Measurements from ENCODE around the gene OPA1. TPM values are rescaled to one million over a fixed set of nuclear protein-coding genes. Genes with fewer than 3 reads are reported as not detected.

OPA1 gene
- total and polyA plus RNA-seq, 4 donors, result 13.2 to 54.5 (median 33.4) TPM

- 88% methylated on average over 8 of the region's 8 CpGs for WGBS
- TF ChIP-seq RXRA (IDR thresholded peaks at IDR 0.05) (no peak), SP1 (IDR thresholded peaks at IDR 0.05) (no peak), REST (IDR thresholded peaks at IDR 0.05) (no peak), EGR1 (IDR thresholded peaks at IDR 0.05; ENCODE audit: low read depth in 2 of 2) (no peak), TAF1 (conservative IDR thresholded peaks at IDR 0.05) (no peak), GABPA (IDR thresholded peaks at IDR 0.05 in 1 of 2, conservative IDR thresholded peaks at IDR 0.05 in 1 of 2) (no peak), MAX (IDR thresholded peaks at IDR 0.05) (no peak), HNF4A (conservative IDR thresholded peaks at IDR 0.05) (no peak), HNF4G (IDR thresholded peaks at IDR 0.05) (no peak), FOXA1 (IDR thresholded peaks at IDR 0.05) (no peak)
- TF ChIP-seq, protein P1, sequence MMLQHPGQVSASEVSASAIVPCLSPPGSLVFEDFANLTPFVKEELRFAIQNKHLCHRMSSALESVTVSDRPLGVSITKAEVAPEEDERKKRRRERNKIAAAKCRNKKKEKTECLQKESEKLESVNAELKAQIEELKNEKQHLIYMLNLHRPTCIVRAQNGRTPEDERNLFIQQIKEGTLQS (IDR thresholded peaks at IDR 0.05), result no peak
- Histone ChIP-seq H3K27me3 (ENCODE audit: control insufficient read depth in 4 of 4, insufficient read depth in 4 of 4, low read length in 3 of 4) (no peaks in the 10 kb centered on the region), H3K9ac (ENCODE audit: low read depth in 1 of 2, low read length in 2 of 2) (no peak overlapping the region), H3K36me3 (ENCODE audit: control insufficient read depth in 4 of 4, insufficient read depth in 3 of 4, low read depth in 1 of 4, low read length in 3 of 4) (no peaks in the 10 kb centered on the region), H3K27ac (ENCODE audit: low read depth in 1 of 2, low read length in 2 of 2) (no peak overlapping the region), H3K4me1 (ENCODE audit: control insufficient read depth in 4 of 4, insufficient read depth in 4 of 4, low read length in 3 of 4) (no peaks in the 10 kb centered on the region), H3K9me3 (ENCODE audit: control insufficient read depth in 4 of 4, low read length in 3 of 4) (no peaks in the 10 kb centered on the region), H3K4me3 (ENCODE audit: low read depth in 1 of 3, low read length in 3 of 3) (no peak overlapping the region)
- DNase-seq (ENCODE audit: low spot score), result no peak
Measured at GRCh38 chr3:193730511-193730910, 137.5 kb downstream of the OPA1 start.

DNA sequence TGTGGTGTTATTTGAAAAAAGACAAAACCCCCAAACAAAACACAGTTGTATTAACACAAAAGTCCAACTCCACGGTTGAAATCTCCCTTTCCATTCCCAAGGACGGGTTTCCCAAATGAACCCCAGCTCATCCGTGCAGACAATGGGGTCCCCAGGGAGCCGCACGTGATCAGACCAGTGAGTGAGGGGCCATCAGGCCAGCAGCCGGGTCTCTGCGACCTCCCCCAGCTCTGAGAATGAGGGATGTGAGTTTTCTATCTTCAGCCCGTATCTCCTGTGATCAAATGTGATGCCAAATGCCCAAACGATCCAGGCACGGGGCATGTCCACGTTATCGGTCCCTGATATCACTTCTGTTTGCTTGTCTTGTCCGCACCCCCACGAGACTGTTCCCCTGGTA lies 138.0 kb downstream of the OPA1 start:
- TF ChIP-seq FOXA1 (IDR thresholded peaks at IDR 0.05) (no peak), JUND (IDR thresholded peaks at IDR 0.05) (no peak), FOXA2 (IDR thresholded peaks at IDR 0.05) (no peak), HNF4G (IDR thresholded peaks at IDR 0.05) (no peak), EGR1 (IDR thresholded peaks at IDR 0.05; ENCODE audit: low read depth in 2 of 2) (no peak), MAX (IDR thresholded peaks at IDR 0.05) (no peak), SP1 (IDR thresholded peaks at IDR 0.05) (no peak), GABPA (IDR thresholded peaks at IDR 0.05 in 1 of 2, conservative IDR thresholded peaks at IDR 0.05 in 1 of 2) (no peak), NR2F2 (IDR thresholded peaks at IDR 0.05) (no peak), RAD21 (IDR thresholded peaks at IDR 0.05) (no peak), RXRA (IDR thresholded peaks at IDR 0.05) (no peak), REST (IDR thresholded peaks at IDR 0.05) (no peak), ZBTB33 (IDR thresholded peaks at IDR 0.05) (no peak), YY1 (IDR thresholded peaks at IDR 0.05) (no peak), TAF1 (conservative IDR thresholded peaks at IDR 0.05) (no peak)
- TF ChIP-seq, protein P1 (IDR thresholded peaks at IDR 0.05), result no peak
- no peaks in the 10 kb centered on the region for H3K36me3 ChIP-seq (ENCODE audit: control insufficient read depth in 4 of 4, insufficient read depth in 3 of 4, low read depth in 1 of 4, low read length in 3 of 4)
- DNase-seq (ENCODE audit: low spot score), result no peak
- H3K4me1 ChIP-seq (ENCODE audit: control insufficient read depth in 4 of 4, insufficient read depth in 4 of 4, low read length in 3 of 4), result no peaks in the 10 kb centered on the region
- H3K9me3 ChIP-seq (ENCODE audit: control insufficient read depth in 4 of 4, low read length in 3 of 4), result no peaks in the 10 kb centered on the region
- no peak overlapping the region for H3K9ac ChIP-seq (ENCODE audit: low read depth in 1 of 2, low read length in 2 of 2)
- H3K4me3 ChIP-seq (ENCODE audit: low read depth in 1 of 3, low read length in 3 of 3), result no peak overlapping the region
- H3K27ac ChIP-seq (ENCODE audit: low read depth in 1 of 2, low read length in 2 of 2), result no peak overlapping the region
- WGBS, result 81% methylated on average over 14 of the region's 14 CpGs
- no peaks in the 10 kb centered on the region for H3K27me3 ChIP-seq (ENCODE audit: control insufficient read depth in 4 of 4, insufficient read depth in 4 of 4, low read length in 3 of 4)
